Activated CD8-positive, alpha-beta memory T cell treated with anti-CD3 and anti-CD28 coated beads, Interleukin-2, amount 50 U/mL, for 1 hour (primary cell): ENCODE measurements around the gene GNPTAB.
"Not testable (repeated sequence)": the region's sequence is repeated elsewhere in the genome, so short reads cannot be mapped to it uniquely, and the experiment has no call there.

Source experiments
- DNase-seq: peaks from one replicate; pipeline ENCODE4 v3.0.0-alpha.2; 2020; ENCODE audit errors: extremely low read depth

GNPTAB gene

DNA sequence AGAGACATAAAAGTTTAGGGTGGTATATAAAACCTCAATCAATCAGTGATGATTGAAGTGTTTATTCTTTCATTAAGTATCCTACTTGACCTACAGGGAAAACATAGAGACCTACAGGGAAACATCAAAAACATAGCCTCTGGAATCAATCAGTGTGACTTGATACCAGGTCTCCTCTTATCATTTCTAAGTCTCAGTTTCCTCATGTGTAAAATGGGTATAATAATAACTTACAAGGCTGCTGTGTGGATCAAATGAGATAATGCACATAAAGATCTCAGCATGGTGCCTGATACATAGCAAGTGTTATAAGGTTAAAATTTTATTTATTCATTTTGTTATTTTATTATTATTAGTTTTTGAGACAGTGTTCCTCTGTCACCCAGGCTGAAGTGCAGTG lies 22.2 kb upstream of the GNPTAB start:
- DNase-seq, result no peak

DNA sequence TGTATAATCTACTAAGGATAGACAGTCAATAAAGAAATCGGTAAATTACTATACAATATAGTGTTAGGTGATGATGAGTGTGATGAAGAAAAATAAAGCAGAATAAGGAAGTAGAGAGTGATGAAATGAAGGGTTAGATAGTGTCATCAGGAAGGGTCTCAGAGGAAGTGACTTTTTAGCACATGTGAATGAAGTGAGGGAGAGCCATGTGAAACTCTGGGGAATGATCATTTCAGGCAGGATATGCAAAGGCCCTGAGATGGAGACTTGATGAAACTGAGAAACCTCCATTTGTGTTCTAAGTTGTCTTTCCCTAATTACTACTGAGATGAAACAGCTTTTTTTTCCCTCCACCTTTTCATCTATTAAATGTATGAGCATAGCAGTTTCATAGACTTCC lies 19.4 kb upstream of the GNPTAB start:
- DNase-seq, result no peak

DNA sequence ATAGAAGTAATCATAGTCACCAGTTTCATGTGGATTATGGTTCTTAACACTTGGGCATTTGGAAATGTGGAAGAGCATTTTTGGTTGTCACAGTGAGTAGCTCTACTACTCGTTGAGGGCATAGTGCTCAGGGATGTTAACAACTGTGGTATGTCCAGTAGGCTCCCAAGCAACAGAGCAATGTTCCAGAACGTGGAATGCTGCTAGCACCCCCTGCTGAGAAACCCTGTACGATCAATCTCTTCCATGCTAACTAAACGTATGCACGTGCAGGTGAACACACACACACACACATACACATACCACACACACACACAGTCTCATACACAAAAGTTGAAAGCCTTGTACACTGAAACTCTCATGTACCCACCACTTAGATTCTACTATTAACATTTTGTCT lies 16.6 kb upstream of the GNPTAB start:
- DNase-seq, result no peak

DNA sequence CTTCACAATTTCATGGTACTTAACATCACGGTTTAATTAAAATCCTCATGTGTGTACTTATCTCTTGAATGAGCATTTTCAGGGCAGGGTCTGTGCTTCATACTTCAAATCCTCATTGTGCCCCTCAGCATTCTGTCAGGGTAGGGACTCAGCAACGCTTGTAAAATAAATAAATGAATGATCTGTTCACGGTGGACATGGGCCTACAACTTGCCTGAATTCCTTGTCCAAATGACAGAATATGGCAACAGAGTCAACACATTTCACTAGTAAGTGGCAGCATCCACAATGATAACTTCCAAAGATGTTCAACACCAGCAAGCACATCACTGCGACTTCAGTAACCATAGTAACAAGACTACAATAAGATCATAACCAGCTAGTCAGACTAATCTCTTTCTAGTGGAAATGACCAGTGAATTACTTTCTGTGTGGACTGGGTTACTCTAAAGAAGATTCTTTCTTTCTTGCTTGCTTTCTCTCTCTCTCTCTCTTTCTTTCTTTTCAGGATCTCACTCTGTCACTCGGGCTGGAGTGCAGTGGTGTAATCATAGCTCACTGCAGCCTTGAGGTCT lies 14.5 kb upstream of the GNPTAB start:
- no peak for DNase-seq

DNA sequence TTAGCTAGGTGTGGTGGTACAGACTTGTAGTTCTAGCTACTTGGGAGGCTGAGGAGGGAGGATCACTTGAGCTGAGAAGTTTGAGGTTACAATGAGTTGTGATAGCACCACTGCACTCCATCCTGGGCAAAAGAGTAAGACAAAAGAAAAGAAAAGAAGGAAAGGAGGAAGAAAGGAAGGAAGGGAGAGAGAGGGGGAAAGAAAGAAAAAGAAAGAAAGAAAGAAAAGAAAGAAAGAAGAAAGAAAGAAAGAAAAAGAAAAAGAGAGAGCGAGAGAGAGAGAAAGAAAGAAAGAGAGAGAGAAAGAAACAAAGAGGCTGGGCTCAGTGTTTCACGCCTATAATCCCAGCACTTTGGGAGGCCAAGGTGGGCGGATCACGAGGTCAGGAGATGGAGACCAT lies 10.3 kb upstream of the GNPTAB start:
- no peak for DNase-seq

DNA sequence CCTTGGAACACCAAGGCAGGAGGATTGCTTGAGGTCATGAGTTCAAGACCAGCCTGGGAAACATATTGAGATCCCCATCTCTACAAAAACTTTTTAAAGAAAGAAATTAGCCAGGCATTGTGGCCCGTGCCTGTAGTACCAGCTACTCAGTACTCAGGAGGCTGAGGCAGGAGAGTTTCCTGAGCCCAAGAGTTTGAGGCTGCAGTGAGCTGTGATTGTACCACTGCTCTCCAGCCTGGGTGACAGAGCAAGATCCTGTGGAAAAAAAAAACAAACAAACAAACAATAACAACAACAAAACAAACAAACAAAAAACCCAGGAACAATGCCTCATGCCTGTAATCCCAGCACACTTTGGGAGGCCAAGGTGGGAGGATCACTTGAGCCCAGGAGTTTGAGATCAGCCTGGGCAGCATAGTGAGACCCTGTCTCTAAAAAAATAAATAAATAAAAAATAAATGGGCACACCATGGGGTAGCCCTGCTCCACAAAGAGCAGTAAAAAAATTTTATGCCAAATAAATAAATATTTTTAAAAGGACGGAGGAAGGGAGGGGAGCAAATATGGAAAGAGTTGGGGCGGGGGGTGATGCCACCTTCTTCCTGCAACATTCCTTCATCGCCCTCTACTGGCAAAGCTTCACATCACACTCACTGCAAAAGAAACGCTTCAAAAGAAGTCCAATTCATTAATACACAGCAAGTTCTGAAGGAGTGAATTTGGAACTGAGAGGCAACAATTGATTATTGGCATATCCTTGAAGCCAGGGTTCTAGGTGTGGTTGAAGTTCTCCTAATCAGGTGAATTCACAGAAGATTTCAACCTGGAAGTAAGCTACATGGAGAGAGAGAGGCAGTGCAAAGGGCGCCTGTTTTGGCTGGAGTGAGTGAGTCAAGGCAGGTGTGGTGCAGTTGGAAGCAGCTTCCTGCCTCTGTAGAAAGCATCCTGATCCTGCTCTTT lies 8.8 kb upstream of the GNPTAB start:
- peak; percentile 25 for DNase-seq

DNA sequence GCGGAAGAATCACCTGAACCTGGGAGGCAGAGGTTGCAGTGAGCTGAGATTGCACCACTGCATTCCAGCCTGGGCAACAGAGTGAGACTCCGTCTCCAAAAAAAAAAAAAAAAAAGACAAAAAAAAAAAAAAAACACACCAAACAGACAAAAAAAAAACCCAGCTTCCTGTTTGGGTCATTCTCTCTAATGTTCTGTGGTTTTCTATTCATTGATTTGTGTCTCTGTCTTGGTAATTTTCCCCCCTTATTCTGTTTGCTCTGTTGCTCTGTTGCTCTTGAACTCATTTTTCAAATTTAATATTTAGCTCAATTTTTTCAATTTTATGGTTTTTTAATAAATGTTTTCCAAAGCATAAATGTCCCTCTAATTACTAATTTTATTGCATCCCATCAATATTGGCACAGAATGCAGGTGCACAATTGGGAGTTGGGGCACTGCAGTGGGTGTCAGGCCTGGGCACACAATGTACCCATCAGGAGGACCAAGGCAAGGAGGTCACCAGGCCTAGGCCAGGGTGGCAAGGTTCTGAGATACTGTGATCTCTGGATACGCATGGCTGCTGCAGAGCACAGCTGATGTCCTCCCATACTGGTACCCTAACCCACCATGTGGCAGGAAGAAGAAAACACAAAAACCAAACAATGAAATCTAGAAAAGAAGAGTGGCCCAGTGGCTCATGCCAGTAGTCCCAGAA lies 8.0 kb upstream of the GNPTAB start:
- DNase-seq, result no peak

DNA sequence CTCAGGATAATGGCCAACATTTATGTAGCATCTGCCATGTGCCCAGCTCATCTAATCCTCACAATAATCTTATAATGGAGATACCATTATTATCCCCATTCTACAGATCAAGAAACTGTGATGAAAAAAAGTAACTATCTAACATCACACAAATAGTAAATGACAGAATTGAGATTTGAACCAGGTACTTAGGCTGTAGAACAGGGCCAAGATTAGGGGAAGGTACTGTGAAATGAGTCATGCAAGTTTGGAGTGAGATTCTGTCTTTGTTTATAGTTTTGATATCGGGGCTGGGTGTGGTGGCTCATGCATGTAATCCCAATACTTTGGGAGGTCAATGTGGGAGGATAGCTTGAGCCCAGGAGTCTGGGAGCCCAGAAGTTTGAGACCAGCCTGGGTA lies 1.3 kb upstream of the GNPTAB start:
- no peak for DNase-seq

DNA sequence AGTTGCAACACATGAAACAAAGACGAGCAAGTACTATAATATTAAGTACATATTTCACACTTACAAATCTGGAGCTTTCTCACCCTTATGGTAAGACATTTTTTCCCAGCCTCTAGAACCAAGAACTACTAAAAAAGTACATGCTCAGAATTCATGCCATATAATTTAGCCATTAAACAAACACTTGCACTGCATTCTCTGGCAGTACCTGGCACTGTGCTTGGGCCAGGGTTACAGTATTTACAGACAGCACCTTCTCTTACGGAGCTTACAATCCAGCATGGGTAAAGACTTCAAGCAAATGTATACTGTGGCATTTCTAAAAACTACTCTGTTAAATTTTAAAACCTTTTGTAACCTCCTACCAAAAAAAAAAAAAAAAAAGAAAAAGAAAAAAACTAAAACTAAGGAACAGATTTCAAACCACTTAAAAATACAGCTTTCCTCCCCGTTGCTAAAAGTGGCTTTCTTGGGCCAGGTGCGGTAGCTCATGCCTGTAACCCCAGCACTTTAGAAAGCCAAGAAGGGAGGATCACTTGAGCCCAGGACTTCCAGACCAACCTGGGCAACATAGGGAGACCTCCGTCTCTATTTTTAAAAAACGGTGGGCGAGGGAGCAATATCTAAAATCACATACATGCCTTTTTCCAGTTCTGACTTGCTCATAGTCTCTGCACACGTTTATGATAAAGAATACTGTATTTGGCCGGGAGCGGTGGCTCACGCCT lies 956 bp downstream of the GNPTAB start:
- DNase-seq, result no peak

DNA sequence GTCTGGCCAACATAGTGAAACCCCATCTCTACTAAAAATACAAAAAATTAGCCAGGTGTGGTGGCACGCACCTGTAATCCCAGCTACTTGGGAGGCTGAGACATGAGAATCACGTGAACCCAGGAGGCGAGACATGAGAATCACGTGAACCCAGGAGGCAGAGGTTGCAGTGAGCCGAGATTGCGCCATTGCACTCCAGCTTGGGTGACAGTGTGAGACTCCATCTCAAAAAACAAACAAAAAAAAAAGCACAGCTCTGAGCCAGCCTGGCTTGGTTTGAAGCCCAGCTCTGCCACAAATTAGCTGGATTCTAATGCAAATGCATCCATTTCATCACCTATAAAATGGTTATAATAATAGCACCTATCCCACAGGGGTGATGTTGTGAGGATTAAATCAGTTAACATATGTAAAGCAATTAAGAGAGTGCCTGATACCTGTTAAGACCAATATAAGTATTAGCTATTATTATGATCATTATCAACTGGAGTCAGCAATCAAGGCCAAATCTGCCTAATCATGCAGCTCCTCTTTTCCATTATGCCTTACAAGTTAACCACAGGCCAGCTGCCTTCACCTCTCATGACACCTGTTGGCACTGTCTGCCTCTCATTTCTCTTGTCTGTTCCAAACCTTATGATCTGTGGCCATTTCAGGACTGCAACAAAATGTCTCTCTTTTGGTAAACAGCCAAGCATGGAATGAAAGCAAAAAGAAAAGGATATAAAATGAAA lies 2.1 kb downstream of the GNPTAB start:
- no peak for DNase-seq

DNA sequence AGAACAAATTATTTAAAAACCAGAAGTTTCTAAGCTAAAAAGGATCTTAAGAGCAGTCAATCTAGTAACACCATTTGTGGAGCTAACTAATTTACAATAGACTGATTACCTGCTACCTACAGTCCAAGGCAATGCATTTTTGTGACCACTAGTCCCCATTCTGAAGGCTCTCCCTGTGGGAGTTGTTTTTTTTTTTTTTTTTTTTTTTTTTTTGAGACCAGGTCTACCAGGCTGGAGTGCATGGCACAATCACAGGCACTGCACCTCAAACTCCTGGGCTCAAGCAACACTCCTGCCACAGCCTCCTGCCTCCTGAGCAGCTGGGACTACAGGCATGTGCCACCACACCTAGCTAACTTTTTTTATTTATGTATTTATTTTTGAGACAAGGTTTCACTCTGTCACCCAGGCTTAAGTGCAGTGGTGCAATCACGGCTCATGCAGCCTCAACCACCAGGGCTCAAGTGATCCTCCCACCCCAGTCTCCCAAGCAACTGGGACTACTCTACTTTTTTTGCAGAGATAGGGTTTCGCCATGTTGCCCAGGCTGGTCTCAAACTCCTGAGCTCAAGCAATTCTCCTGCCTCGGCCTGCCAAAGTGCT lies 3.9 kb downstream of the GNPTAB start:
- no peak for DNase-seq

DNA sequence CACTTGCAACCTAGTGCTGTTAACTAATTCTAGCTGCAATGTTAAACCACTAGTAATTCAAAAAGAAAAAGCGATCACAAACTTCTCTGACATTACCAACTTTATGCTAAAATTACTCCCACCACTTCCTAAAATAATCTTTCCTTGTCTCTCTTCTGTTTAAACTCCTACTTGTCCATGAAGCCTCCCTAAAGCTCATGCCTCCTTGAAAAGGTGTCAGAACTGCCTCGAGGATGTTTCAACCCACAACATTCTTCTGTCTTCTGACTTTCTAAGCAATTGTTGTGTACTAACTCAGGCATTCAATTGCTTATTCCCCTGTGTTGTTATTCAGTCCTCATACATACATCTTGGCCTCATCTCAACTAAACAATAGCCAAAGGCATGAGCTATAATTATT lies 5.9 kb downstream of the GNPTAB start:
- no peak for DNase-seq

DNA sequence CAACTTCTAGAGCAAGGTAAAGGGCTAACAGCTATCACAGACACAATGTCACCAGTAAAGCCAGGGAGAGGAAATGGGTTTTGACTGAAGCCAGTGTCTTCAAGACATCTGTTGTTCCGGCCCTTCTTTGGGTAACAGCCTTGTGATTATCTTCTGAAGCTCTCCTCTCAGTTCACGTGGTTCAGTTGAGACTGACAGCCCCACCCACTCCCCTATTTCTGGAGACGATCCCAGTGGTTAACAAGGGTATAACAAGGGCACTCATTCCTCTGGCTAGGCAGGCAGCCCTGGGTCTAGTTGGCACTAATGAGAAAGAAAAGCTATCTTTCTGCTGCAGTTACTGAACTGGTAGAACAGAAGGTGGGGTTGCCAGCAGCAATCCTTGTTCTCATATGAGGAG lies 6.9 kb downstream of the GNPTAB start:
- DNase-seq, result peak; percentile 47

DNA sequence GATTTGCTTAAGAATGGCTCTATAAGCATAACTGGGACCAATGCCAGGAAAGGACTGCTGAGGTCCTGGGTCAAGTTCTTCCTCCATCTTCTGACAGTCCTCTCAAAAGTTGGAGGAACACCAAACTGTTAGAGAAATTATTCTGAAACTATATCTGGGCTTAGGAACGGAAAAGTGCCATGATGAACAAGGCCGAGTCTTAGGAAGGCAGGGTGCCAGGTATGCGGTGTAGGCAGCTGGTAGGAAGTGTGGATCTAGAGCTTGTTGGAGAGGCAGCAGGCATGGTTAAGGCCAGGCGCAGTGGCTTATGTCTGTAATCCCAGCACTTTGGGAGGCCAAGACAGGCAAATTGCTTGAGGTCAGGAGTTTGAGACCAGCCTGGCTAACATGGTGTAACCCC lies 7.7 kb downstream of the GNPTAB start:
- no peak for DNase-seq

DNA sequence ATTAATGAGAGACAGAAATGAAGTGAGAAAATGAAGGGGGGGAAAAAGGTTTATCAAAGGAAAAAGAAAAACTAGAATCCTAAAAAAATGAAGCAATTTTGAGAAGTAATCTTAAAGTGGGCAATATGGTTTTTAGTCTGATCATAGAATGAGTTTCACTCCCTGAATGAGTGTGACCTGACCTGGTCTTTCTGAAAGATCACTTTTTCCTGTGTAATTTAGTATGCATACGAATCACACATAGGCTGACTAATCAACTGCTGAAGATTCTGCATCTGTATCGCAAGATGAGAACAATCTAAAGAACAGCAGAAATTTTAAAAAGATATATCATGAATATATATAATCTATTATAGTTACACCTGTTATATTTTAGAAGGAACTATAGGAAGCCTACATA lies 11.3 kb downstream of the GNPTAB start:
- no peak for DNase-seq

DNA sequence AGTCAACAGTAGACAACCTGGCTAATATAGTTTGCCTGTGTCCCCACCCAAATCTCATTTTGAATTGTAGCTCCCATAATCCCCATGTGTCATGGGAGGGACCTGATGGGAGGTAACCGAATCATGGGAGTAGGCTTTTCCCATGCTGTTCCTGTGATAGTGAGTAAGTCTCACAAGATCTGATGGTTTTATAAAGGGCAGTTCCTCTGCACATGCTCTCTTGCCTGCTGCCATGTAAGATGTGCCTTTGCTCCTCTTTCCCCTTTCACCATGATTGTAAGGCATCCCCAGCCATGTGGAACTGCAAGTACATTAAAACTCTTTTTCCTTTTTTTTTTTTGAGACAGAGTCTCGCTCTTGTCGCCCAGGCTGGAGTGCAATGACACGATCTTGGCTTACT lies 12.1 kb downstream of the GNPTAB start:
- DNase-seq, result not testable (repeated sequence)

DNA sequence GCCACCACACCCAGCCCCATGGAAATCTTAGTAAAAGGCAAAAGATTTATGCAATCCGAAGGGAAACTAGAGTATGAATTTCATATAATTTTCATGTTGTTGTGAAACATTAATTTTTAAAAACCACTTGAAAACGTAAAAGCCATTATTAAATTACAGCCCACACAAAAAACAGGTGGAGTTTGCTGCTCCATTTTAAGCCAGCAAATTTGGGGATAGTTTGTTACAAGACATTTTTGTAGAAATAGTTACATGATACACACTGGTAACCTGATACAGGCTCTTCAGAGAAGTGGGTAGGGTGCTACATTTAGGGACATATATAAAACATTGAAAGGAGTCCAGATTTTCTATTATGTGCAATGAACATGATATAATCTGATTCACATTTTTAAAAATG lies 17.6 kb downstream of the GNPTAB start:
- no peak for DNase-seq

DNA sequence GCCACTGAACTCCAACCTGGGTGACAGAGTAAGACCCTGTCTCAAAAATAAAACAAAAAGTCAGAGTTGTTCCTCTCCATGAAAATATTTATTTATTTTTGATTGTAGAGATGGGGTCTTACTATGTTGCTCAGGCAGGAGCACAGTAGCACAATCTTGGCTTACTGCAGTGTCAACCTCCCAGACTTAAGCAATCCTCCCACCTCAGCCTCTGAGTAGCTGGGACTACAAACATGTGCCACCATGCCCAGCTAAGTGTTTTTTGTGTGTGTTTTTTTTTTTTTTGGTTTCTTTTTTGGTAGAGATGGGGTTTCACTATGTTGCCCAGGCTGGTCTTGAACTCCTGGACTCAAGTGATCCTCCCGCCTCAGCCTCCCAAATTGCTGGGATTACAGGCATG lies 18.0 kb downstream of the GNPTAB start:
- DNase-seq, result not testable (repeated sequence)

DNA sequence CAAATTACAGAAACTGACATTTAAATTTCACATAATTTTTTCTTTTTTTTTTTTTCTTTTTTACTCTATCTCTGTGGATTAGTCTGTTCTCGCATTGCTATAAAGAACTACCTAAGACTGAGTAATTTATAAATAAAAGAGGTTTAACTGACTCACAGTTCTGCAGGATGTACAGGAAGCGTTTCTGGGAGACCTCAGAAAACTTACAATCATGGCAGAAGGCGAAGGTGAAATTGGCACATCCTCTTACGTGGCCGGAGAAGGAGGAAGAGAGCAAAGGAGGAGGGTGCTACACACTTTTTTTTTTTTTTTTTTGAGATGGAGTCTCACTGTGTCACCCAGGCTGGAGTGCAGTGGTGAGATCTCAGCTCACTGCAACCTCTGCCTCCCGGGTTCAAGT lies 19.4 kb downstream of the GNPTAB start:
- not testable (repeated sequence) for DNase-seq

DNA sequence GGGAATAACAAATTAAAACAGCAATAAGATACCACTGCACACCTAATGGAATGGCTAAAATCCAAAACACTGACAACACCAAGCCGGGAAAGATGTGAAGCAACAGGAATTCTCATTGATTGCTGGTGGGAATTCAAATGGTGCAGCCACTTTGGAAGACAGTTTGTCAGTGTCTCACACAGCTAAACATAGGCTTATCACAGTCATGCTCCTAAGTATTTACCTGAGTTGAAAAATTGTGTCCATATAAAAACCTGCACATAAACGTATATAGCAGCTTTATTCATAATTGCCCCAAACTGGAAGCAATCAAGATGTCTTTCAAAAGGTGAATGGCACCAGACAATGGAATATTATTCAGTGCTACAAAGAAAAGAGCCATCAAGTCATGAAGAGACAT lies 21.6 kb downstream of the GNPTAB start:
- DNase-seq, result no peak

DNA sequence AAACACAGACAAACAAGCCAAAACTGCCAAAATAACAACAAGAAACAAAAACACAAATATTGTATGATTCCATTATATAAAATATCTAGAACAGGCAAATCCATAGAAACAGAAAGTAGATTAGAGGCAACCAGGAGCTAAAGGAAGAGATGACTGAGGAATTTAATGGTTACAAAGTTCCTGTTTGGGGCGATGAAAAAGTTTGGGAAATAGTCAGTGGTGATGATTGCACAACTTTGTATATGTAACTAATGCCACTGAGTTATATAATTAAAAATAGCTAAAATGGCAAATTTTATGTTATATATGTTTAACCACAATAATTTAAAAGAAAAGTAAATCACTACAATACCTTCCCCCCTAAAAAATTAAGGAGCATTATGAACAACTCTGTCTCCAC lies 24.5 kb downstream of the GNPTAB start:
- DNase-seq, result no peak
